AG04449 (cell line): ENCODE measurements around the gene APH1B.

ENCODE experiments used
- CTCF ChIA-PET: fragments of 350-600 bp; formaldehyde crosslinking; extraction: SDS; loops from one replicate; lab custom pipeline; 2021; ENCODE audit warnings: antibody characterized with exemption; lab: Yijun Ruan, JAX
- POLR2A ChIA-PET: fragments of 400-600, 350-600 bp; formaldehyde crosslinking; extraction: SDS; loops from one replicate; lab custom pipeline; 2020; ENCODE audit warnings: antibody characterized with exemption, inconsistent platforms; lab: Yijun Ruan, JAX
- DNase-seq: peaks from one replicate; pipeline ENCODE4 v3.0.0-alpha.2; 2010; ENCODE audit warnings: low read depth, low spot score
- H3K4me3 ChIP-seq: 2 replicates; pipeline ENCODE4 v1.5.1; 2011; ENCODE audit warnings: low read depth, mild to moderate bottlenecking, control low read depth, low read length
- TF ChIP-seq, protein P1 (sequence below): IDR thresholded peaks from one replicate; pipeline ENCODE4 v1.5.1; 2011; ENCODE audit warnings: mild to moderate bottlenecking, moderate library complexity, low read length, control low read depth, inconsistent platforms; ENCODE audit not compliant: insufficient read depth; ENCODE audit errors: missing control alignments

APH1B gene

GRCh38 chr15:63264688-63265293 is 12.6 kb upstream of the APH1B start:
- ChIA-PET POLR2A (no interaction called here), CTCF (interaction anchor here (1.4 kb wide), 1 partner anchor 9 kb away, joined by 5 read pairs; no protein-coding TSS in a partner anchor)
- TF ChIP-seq, protein P1, sequence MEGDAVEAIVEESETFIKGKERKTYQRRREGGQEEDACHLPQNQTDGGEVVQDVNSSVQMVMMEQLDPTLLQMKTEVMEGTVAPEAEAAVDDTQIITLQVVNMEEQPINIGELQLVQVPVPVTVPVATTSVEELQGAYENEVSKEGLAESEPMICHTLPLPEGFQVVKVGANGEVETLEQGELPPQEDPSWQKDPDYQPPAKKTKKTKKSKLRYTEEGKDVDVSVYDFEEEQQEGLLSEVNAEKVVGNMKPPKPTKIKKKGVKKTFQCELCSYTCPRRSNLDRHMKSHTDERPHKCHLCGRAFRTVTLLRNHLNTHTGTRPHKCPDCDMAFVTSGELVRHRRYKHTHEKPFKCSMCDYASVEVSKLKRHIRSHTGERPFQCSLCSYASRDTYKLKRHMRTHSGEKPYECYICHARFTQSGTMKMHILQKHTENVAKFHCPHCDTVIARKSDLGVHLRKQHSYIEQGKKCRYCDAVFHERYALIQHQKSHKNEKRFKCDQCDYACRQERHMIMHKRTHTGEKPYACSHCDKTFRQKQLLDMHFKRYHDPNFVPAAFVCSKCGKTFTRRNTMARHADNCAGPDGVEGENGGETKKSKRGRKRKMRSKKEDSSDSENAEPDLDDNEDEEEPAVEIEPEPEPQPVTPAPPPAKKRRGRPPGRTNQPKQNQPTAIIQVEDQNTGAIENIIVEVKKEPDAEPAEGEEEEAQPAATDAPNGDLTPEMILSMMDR = no peak
- H3K4me3 ChIP-seq = no peak overlapping the region
- DNase-seq = no peak

DNA sequence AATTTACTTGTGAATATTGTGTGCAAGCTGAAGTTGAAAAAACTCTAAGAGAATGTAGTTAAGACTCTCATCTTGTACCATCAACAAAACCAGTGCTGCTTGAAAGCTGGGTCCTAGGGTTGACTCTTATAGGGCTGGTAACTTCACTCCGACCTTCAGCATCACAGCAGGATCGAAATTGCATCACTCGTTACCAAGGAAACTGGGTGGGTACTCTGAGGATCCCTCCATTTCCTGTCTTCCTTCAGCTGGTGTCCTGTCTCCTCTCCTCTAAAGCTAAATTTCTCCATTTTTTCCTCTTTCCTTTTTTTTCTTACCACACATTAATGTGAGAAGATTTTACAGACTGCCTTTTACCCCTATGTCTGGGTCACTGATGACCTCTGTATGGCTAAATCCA is 3.0 kb upstream of the APH1B start:
- DNase-seq = no peak
- ChIA-PET POLR2A (no interaction called here), CTCF (interaction anchor here (1.6 kb wide), 1 partner anchor 10 kb away, joined by 5 read pairs; no protein-coding TSS in a partner anchor)
- H3K4me3 ChIP-seq = no peak overlapping the region
- TF ChIP-seq, protein P1 = no peak

- DNase-seq = no peak
- H3K4me3 ChIP-seq = peak overlapping the region; percentile 62
- CTCF ChIA-PET = interaction anchor here (0.6 to 5.9 kb wide), 3 partner anchors 13 to 515 kb away, joined by 3 to 50 read pairs (median 3); no protein-coding TSS in a partner anchor
- TF ChIP-seq, protein P1 = no peak
- POLR2A ChIA-PET = interaction anchor here (0.6 to 1.4 kb wide), 4 partner anchors 26 to 557 kb away, joined by 3 to 5 read pairs (median 4); partner anchors contain the start of genes HERC1 and RPS27L
Observed at GRCh38 chr15:63276342-63277037, 915 bp upstream of the APH1B start.

GRCh38 chr15:63277893-63278456 is 570 bp downstream of the APH1B start:
- ChIA-PET POLR2A (interaction anchor here (0.5 to 0.8 kb wide), 2 partner anchors 104 to 314 kb away, joined by 3 read pairs; no protein-coding TSS in a partner anchor), CTCF (interaction anchor here (0.7 to 5.9 kb wide), 5 partner anchors 12 to 189 kb away, joined by 3 to 50 read pairs (median 5); no protein-coding TSS in a partner anchor)
- TF ChIP-seq, protein P1 = no peak
- peak overlapping the region; percentile 74 for H3K4me3 ChIP-seq
- no peak for DNase-seq

DNA sequence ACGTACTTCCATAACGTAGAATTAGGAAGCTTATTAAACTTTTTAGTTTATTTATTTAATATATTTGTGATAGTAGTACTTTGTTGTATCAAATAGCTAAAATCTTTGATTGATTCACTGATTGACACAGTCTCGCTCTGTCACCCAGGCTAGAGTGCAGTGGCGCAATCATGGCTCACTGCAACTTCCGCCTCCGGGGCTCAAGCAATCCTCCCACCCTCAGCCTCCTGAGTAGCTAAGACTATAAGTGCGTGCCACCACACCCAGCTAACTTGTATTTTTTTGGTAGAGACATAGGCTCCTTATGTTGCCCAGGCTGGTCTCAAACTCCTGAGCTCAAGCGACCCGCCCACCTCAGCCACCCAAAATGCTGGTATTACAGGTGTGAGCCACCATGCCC is 5.7 kb downstream of the APH1B start:
- TF ChIP-seq, protein P1 = no peak
- ChIA-PET CTCF (no interaction called here), POLR2A (no interaction called here)
- H3K4me3 ChIP-seq = no peak overlapping the region
- no peak for DNase-seq
